ENCODE measurements around the gene TNNT2.

DNA sequence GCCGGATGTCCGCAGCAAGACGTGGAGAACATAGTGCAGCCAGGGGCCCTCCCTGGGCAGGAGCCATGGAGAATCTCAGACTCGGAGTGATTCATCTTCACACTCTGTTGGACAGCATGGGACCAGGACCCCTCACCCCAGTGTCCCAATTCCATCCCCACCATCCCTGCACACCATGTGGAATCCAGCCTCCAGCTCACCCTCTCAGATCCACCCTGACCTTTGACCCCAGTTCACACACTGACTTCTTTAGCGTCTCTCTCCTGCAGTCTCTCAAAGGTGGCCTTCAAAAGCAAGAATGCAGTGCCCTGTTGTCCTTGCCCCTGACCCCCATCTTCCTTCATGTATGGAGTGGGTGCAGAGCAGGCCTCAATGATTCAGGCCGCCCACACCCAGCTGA, 46.2 kb upstream of the TNNT2 start:
- TF ChIP-seq, protein P1, sequence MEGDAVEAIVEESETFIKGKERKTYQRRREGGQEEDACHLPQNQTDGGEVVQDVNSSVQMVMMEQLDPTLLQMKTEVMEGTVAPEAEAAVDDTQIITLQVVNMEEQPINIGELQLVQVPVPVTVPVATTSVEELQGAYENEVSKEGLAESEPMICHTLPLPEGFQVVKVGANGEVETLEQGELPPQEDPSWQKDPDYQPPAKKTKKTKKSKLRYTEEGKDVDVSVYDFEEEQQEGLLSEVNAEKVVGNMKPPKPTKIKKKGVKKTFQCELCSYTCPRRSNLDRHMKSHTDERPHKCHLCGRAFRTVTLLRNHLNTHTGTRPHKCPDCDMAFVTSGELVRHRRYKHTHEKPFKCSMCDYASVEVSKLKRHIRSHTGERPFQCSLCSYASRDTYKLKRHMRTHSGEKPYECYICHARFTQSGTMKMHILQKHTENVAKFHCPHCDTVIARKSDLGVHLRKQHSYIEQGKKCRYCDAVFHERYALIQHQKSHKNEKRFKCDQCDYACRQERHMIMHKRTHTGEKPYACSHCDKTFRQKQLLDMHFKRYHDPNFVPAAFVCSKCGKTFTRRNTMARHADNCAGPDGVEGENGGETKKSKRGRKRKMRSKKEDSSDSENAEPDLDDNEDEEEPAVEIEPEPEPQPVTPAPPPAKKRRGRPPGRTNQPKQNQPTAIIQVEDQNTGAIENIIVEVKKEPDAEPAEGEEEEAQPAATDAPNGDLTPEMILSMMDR (IDR thresholded peaks at IDR 0.05; ENCODE audit: insufficient read depth, low read depth, low read length), result no peak
- TF ChIP-seq EZH2 (IDR thresholded peaks at IDR 0.05; ENCODE audit: insufficient read depth, low read length), result no peak
